Suprapubic skin (tissue), 4 donors: ENCODE measurements around the gene NYAP2. TPM values are rescaled to one million over a fixed set of nuclear protein-coding genes. Genes with fewer than 3 reads are reported as not detected.

Experiments used
- DNase-seq, 2 donors: peaks; one replicate each; pipeline ENCODE4 v3.0.0-alpha.2; 2019; ENCODE audit warnings: low spot score in 2 of 2
- H3K27ac ChIP-seq: fragments of 200-600 bp; sonication (generic); one replicate; pipeline ENCODE4 v1.5.1; 2019
- H3K27me3 ChIP-seq: fragments of 200-600 bp; sonication (generic); one replicate; pipeline ENCODE4 v1.5.1; 2019
- H3K36me3 ChIP-seq: fragments of 200-600 bp; sonication (generic); one replicate; pipeline ENCODE4 v1.5.1; 2019
- H3K4me1 ChIP-seq: fragments of 200-600 bp; sonication (generic); one replicate; pipeline ENCODE4 v1.5.1; 2019
- H3K4me3 ChIP-seq: fragments of 200-600 bp; sonication (generic); one replicate; pipeline ENCODE4 v1.5.1; 2019; ENCODE audit warnings: mild to moderate bottlenecking
- H3K9me3 ChIP-seq: fragments of 200-600 bp; sonication (generic); one replicate; pipeline ENCODE4 v1.5.1; 2019
- EP300 ChIP-seq: sonication (generic); formaldehyde crosslinking; IDR thresholded peaks from one replicate; pipeline ENCODE4 v1.6.1; 2017; ENCODE audit warnings: antibody characterized with exemption
- POLR2A ChIP-seq, 2 donors: fragments of 450-650 bp; IDR thresholded peaks; one replicate each; pipeline ENCODE4 v1.6.1; 2017; ENCODE audit warnings: antibody characterized with exemption in 2 of 2, mild to moderate bottlenecking in 2 of 2, moderate library complexity in 2 of 2
- POLR2AphosphoS5 ChIP-seq, 3 donors: sonication (generic); formaldehyde crosslinking; IDR thresholded peaks; one replicate each; pipeline ENCODE4 v1.6.1; 2017; ENCODE audit warnings: antibody characterized with exemption in 3 of 3
- WGBS: methylation state at CpG from one replicate; pipeline ENCODE4 v1.1.5; 2018; 5-methylcytosine and 5-hydroxymethylcytosine counted together
- total RNA-seq, 4 donors: library from RNA; depleted of rRNA; stranded (reverse); fragments of >200 nt; gene quantifications; one replicate each; pipeline ENCODE4 v1.1.0, GENCODE V29; 2016
- TF ChIP-seq, protein P1 (sequence below), 2 donors: fragments of 200-600 bp in 1 of 2; fragments of 450-650 bp in 1 of 2; sonication (generic) in 1 of 2; IDR thresholded peaks; one replicate each; pipeline ENCODE4 v1.5.1; 2016 to 2019; ENCODE audit warnings: antibody characterized with exemption in 2 of 2, mild to moderate bottlenecking in 1 of 2, moderate library complexity in 1 of 2

Gene NYAP2
- total RNA-seq, 4 donors from 2014 or later, result 0.11 TPM; not detected in 3

DNA sequence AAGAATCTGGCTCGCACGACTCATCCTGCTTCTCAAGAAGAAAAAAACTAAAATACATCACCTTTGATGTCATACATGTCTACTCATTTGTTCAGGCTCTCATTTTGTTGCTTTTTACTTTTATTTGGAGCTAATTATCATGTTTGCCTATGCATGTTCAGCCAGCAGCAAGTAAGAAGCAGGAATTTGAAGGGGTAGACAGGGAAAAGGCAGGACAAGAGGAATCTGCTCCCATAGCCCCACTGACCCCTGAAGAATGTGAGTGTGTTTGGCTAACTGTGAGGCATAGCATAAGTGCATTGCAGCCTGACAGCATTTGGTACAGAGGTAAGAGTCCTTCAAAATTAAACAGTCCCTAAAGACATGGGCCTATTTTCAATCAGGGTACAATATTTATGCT is 72.7 kb downstream of the NYAP2 start:
- no peaks in the 10 kb centered on the region for H3K4me1 ChIP-seq
- no peak overlapping the region for H3K4me3 ChIP-seq
- no peaks in the 10 kb centered on the region for H3K36me3 ChIP-seq
- WGBS, result 52% methylated on average over 2 of the region's 2 CpGs
- no peak overlapping the region for H3K27ac ChIP-seq
- H3K9me3 ChIP-seq, result no peaks in the 10 kb centered on the region
- DNase-seq, result no peak
- H3K27me3 ChIP-seq, result no peaks in the 10 kb centered on the region
- TF ChIP-seq, protein P1, sequence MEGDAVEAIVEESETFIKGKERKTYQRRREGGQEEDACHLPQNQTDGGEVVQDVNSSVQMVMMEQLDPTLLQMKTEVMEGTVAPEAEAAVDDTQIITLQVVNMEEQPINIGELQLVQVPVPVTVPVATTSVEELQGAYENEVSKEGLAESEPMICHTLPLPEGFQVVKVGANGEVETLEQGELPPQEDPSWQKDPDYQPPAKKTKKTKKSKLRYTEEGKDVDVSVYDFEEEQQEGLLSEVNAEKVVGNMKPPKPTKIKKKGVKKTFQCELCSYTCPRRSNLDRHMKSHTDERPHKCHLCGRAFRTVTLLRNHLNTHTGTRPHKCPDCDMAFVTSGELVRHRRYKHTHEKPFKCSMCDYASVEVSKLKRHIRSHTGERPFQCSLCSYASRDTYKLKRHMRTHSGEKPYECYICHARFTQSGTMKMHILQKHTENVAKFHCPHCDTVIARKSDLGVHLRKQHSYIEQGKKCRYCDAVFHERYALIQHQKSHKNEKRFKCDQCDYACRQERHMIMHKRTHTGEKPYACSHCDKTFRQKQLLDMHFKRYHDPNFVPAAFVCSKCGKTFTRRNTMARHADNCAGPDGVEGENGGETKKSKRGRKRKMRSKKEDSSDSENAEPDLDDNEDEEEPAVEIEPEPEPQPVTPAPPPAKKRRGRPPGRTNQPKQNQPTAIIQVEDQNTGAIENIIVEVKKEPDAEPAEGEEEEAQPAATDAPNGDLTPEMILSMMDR (IDR thresholded peaks at IDR 0.05), result no peak
- TF ChIP-seq POLR2A (IDR thresholded peaks at IDR 0.05) (no peak), POLR2AphosphoS5 (IDR thresholded peaks at IDR 0.05) (no peak), EP300 (no peak)

DNA sequence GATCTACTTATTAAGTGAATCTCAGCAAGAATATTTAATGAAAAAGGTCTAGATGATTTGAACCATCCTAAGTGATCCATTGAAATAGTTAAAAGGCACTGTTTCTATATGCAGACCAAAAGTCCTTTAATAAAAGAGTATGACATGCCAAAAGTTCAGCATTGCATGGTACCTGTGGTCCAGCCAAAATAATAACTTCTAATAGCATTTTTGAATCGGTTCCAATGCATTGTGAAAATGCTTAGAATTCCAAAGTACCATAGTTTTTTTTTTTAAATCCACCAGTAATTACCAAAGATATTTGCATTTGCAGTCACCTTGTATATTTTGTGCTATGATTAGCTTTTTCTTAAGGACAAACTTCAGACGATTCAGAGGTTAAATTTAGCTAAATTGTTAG is 79.9 kb downstream of the NYAP2 start:
- no peak overlapping the region for H3K27ac ChIP-seq
- H3K36me3 ChIP-seq, result no peaks in the 10 kb centered on the region
- no peak overlapping the region for H3K4me3 ChIP-seq
- WGBS, result 63% methylated on average over 2 of the region's 2 CpGs
- no peaks in the 10 kb centered on the region for H3K4me1 ChIP-seq
- no peak for DNase-seq
- H3K9me3 ChIP-seq, result no peaks in the 10 kb centered on the region
- TF ChIP-seq, protein P1 (IDR thresholded peaks at IDR 0.05), result no peak
- TF ChIP-seq EP300 (no peak), POLR2AphosphoS5 (IDR thresholded peaks at IDR 0.05) (no peak), POLR2A (IDR thresholded peaks at IDR 0.05) (no peak)
- no peaks in the 10 kb centered on the region for H3K27me3 ChIP-seq

DNA sequence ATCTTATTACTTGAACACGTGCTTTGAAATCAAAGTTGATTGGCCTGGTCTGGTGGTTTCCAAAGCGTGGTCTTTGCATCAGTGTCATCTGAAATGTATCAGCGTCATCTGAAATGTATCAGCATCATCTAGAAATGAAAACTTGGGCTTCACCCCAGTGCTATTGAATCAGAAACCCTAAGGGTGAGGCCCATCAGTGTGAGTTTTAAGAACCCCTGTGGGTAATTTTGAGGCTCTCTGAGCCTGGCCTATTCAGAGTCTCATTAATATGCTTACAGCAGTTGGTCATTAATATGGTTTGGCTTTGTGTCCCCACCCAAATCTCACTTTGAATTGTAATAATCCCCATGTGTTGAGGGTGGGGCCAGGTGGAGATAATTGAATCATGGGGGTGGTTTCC is 85.2 kb downstream of the NYAP2 start:
- no peak overlapping the region for H3K27ac ChIP-seq
- WGBS, result 81% methylated on average over 3 of the region's 3 CpGs
- no peak overlapping the region for H3K4me3 ChIP-seq
- no peaks in the 10 kb centered on the region for H3K9me3 ChIP-seq
- TF ChIP-seq POLR2A (IDR thresholded peaks at IDR 0.05) (no peak), EP300 (no peak), POLR2AphosphoS5 (IDR thresholded peaks at IDR 0.05) (no peak)
- TF ChIP-seq, protein P1 (IDR thresholded peaks at IDR 0.05), result no peak
- H3K4me1 ChIP-seq, result no peaks in the 10 kb centered on the region
- H3K27me3 ChIP-seq, result no peaks in the 10 kb centered on the region
- H3K36me3 ChIP-seq, result no peaks in the 10 kb centered on the region
- DNase-seq, result no peak

DNA sequence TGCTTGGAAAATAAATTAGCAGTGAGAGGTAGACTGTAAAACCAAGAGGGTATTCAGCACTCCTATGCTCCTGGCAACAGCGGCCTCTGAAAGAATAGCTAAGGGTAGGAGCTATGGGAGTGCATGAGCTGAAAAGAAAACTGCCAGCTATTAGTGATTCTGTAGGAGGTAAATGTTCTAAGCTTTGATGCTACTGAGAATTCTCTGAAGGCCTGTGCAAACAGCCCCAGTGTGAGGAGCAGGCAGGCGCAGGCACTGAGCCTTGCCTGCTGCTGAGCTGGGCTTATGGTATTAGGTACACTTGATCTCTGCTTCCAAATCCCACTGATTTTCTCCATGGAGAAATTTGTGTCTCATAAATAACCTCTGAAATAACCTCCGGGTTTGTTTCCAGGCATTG is 86.7 kb downstream of the NYAP2 start:
- Histone ChIP-seq H3K4me3 (no peak overlapping the region), H3K36me3 (no peaks in the 10 kb centered on the region), H3K27me3 (no peaks in the 10 kb centered on the region), H3K4me1 (no peaks in the 10 kb centered on the region), H3K9me3 (no peaks in the 10 kb centered on the region), H3K27ac (no peak overlapping the region)
- WGBS, result 88% methylated on average over 3 of the region's 3 CpGs
- DNase-seq, result no peak
- TF ChIP-seq POLR2AphosphoS5 (IDR thresholded peaks at IDR 0.05), result no peak
- no peak for TF ChIP-seq EP300
- no peak for TF ChIP-seq POLR2A (IDR thresholded peaks at IDR 0.05)
- TF ChIP-seq, protein P1 (IDR thresholded peaks at IDR 0.05), result no peak

DNA sequence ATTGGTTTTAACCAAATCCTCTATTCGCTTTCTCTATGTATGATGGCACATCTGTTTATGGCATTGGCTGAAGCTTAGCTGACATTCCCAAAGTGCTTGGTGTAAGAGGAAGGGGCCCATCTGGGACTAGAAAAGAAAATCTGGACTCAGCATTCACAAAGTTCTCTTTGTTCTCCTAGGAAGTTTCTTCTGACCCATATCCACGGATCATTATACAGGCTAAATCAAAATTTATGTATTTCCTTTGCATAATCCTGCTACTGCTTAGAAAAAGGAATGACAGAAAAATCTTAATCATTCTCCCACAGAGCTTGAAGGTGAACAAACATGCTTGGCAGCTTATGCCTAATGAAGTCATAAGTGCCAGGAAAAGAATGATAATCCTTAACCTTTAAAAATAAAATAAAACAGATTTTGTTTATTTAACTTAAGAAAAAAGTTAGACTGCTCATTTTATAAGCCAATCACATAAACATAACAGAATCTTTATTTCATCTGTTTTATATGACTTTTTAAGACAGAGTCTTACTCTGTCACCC is 88.4 kb downstream of the NYAP2 start:
- H3K9me3 ChIP-seq, result no peaks in the 10 kb centered on the region
- H3K4me3 ChIP-seq, result no peak overlapping the region
- no peak for DNase-seq
- no peak overlapping the region for H3K27ac ChIP-seq
- no peaks in the 10 kb centered on the region for H3K36me3 ChIP-seq
- WGBS, result 40% methylated on average over 2 of the region's 2 CpGs
- TF ChIP-seq POLR2AphosphoS5 (IDR thresholded peaks at IDR 0.05) (no peak), EP300 (no peak), POLR2A (IDR thresholded peaks at IDR 0.05) (no peak)
- TF ChIP-seq, protein P1 (IDR thresholded peaks at IDR 0.05), result no peak
- no peaks in the 10 kb centered on the region for H3K4me1 ChIP-seq
- H3K27me3 ChIP-seq, result no peaks in the 10 kb centered on the region
